ENCODE measurements around the gene PALB2. TPM values are rescaled to one million over a fixed set of nuclear protein-coding genes. Genes with fewer than 3 reads are reported as not detected.

The PALB2 gene
- total and polyA plus RNA-seq, 2 experiments from 2014 or later, result 24.2 to 34.0 TPM

DNA sequence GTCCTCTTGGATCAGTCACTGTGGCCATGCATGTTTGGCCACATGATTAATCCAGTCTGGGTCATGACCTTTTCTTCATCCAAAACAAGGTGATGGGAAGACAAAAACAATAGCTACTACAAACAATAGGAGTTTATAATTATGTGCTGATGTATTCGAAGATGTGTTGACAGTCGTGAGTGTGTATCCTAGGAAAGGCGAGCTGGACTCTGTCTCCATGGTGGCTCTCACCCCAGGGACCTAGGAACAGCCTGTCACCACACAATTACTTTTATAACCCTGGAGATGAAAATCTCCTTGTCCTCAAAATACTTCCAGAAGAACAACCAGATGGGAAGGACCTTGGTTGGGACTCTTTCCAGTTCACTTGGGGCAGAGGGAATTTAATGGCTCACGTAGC, 27.8 kb upstream of the PALB2 start:
- Mint-ChIP-seq H3K27me3 (ENCODE audit: insufficient read depth, low read depth, poor library complexity) (no peaks in the 10 kb centered on the region), H3K36me3 (ENCODE audit: low read depth) (peaks cover 47% of the 10 kb centered on the region), H3K4me3 (no peak overlapping the region), H3K4me1 (no peaks in the 10 kb centered on the region), H3K9me3 (no peaks in the 10 kb centered on the region), H3K27ac (no peak overlapping the region)
- H3K9me2 ChIP-seq (ENCODE audit: insufficient read depth), result no peaks in the 10 kb centered on the region
- no peaks in the 10 kb centered on the region for H3K79me2 ChIP-seq (replicated peaks; ENCODE audit: insufficient read depth)
- TF ChIP-seq POLR2AphosphoS5 (IDR thresholded peaks at IDR 0.05; ENCODE audit: low read depth), result no peak
- no peak for TF ChIP-seq ZNF114 (CRISPR knock-in tag; IDR thresholded peaks at IDR 0.05)
- TF ChIP-seq JUNB (IDR thresholded peaks at IDR 0.05; ENCODE audit: unreplicated experiment), result no peak
- no peaks in the 10 kb centered on the region for H3K4me1 ChIP-seq (ENCODE audit: insufficient read depth)
- no peaks in the 10 kb centered on the region for H3F3A ChIP-seq (replicated peaks; ENCODE audit: low read depth)
- H3K27me3 ChIP-seq (ENCODE audit: insufficient read depth), result no peaks in the 10 kb centered on the region
- no peak overlapping the region for H3K27ac ChIP-seq (ENCODE audit: low read depth)
- H3K4me2 ChIP-seq, result no peak overlapping the region
- H4K20me1 ChIP-seq (replicated peaks; ENCODE audit: insufficient read depth), result 0 out of 2 replicates have a peak, but pooled peaks cover 3% of the 10 kb centered on the region
- DNase-seq (ENCODE audit: low spot score) (no peak), ATAC-seq (no peak)
- H3K36me3 ChIP-seq (ENCODE audit: insufficient read depth), result peaks cover 15% of the 10 kb centered on the region; the same call in 1 of the 2 replicates
- no peak overlapping the region for H3K4me3 ChIP-seq
- no peak overlapping the region for H2AFZ ChIP-seq

DNA sequence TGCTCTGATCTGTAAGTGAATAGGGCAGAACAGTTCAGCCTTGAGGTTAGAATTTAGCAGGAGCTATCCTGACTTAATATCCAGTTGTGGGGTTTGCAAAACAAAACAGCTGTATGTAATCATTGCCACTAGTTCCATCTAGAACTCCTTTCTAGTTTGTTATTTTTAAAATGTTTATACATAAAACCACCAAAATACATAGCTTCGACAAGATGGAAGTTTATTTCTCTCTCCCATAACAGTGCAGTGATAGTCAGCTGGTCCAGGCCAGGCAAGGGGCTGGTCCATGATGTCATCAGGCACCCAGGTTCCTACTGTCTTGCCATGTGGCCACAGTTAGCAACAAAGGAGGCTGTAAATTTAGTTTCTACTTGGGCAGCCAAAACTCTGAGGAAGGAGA, 27.1 kb upstream of the PALB2 start:
- no peak overlapping the region for H2AFZ ChIP-seq
- no peaks in the 10 kb centered on the region for H3K79me2 ChIP-seq (replicated peaks; ENCODE audit: insufficient read depth)
- no peaks in the 10 kb centered on the region for H3K9me2 ChIP-seq (ENCODE audit: insufficient read depth)
- no peaks in the 10 kb centered on the region for H3K9me3 Mint-ChIP-seq
- no peaks in the 10 kb centered on the region for H3K27me3 Mint-ChIP-seq (ENCODE audit: insufficient read depth, low read depth, poor library complexity)
- H3K4me1 Mint-ChIP-seq, result no peaks in the 10 kb centered on the region
- no peak for DNase-seq (ENCODE audit: low spot score)
- TF ChIP-seq POLR2AphosphoS5 (IDR thresholded peaks at IDR 0.05; ENCODE audit: low read depth), result no peak
- TF ChIP-seq EZH2phosphoT487 (IDR thresholded peaks at IDR 0.05; ENCODE audit: unreplicated experiment), result no peak
- TF ChIP-seq JUNB (IDR thresholded peaks at IDR 0.05; ENCODE audit: unreplicated experiment), result no peak
- no peak overlapping the region for H3K27ac Mint-ChIP-seq
- no peak overlapping the region for H3K4me3 Mint-ChIP-seq
- H3K4me3 ChIP-seq, result no peak overlapping the region
- peaks cover 18% of the 10 kb centered on the region; the same call in 1 of the 2 replicates for H3K36me3 ChIP-seq (ENCODE audit: insufficient read depth)
- no peak overlapping the region for H3K4me2 ChIP-seq
- no peak overlapping the region for H3K27ac ChIP-seq (ENCODE audit: low read depth)
- no peak for ATAC-seq
- H3K27me3 ChIP-seq (ENCODE audit: insufficient read depth), result no peaks in the 10 kb centered on the region
- peaks cover 51% of the 10 kb centered on the region for H3K36me3 Mint-ChIP-seq (ENCODE audit: low read depth)
- H3K4me1 ChIP-seq (ENCODE audit: insufficient read depth), result no peaks in the 10 kb centered on the region
- H3F3A ChIP-seq (replicated peaks; ENCODE audit: low read depth), result no peaks in the 10 kb centered on the region
- H4K20me1 ChIP-seq (replicated peaks; ENCODE audit: insufficient read depth), result 0 out of 2 replicates have a peak, but pooled peaks cover 3% of the 10 kb centered on the region

DNA sequence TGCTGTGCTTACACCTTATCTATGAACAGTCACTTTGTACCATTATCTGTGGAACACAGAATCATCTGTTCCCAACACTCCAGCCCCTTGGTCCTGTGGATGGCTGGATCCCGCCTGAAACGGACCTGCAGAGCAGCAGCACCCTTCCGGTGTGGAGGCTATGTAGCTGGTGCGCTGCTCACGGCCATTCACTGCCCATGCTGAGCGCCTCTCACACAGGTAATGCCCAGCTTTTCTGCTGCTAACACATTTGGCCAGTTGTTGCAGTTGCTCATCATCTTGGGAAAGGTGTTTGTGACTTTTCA, 26.2 kb upstream of the PALB2 start:
- Mint-ChIP-seq H3K4me3 (no peak overlapping the region), H3K36me3 (ENCODE audit: low read depth) (peaks cover 50% of the 10 kb centered on the region), H3K27me3 (ENCODE audit: insufficient read depth, low read depth, poor library complexity) (no peaks in the 10 kb centered on the region), H3K4me1 (no peaks in the 10 kb centered on the region), H3K9me3 (no peaks in the 10 kb centered on the region), H3K27ac (no peak overlapping the region)
- Histone ChIP-seq H3K4me2 (no peak overlapping the region), H3K9me2 (ENCODE audit: insufficient read depth) (no peaks in the 10 kb centered on the region), H3K4me1 (ENCODE audit: insufficient read depth) (no peaks in the 10 kb centered on the region), H2AFZ (no peak overlapping the region), H3K36me3 (ENCODE audit: insufficient read depth) (peaks cover 18% of the 10 kb centered on the region; the same call in 1 of the 2 replicates), H3K79me2 (replicated peaks; ENCODE audit: insufficient read depth) (no peaks in the 10 kb centered on the region), H3K27me3 (ENCODE audit: insufficient read depth) (no peaks in the 10 kb centered on the region), H3K4me3 (no peak overlapping the region), H3F3A (replicated peaks; ENCODE audit: low read depth) (no peaks in the 10 kb centered on the region), H4K20me1 (replicated peaks; ENCODE audit: insufficient read depth) (0 out of 2 replicates have a peak, but pooled peaks cover 3% of the 10 kb centered on the region), H3K27ac (ENCODE audit: low read depth) (no peak overlapping the region)
- ATAC-seq, result no peak
- DNase-seq (ENCODE audit: low spot score), result no peak
- TF ChIP-seq POLR2AphosphoS5 (IDR thresholded peaks at IDR 0.05; ENCODE audit: low read depth) (no peak), ZNF114 (CRISPR knock-in tag; IDR thresholded peaks at IDR 0.05) (no peak), ZNF331 (CRISPR knock-in tag; IDR thresholded peaks at IDR 0.05; ENCODE audit: low read depth) (no peak), CREB1 (CRISPR knock-in tag; IDR thresholded peaks at IDR 0.05; ENCODE audit: low read depth) (no peak), EZH2 (IDR thresholded peaks at IDR 0.05; ENCODE audit: low read depth, unreplicated experiment) (no peak), JUNB (IDR thresholded peaks at IDR 0.05; ENCODE audit: unreplicated experiment) (no peak), EZH2phosphoT487 (IDR thresholded peaks at IDR 0.05; ENCODE audit: unreplicated experiment) (no peak)
- TF ChIP-seq, protein P1, sequence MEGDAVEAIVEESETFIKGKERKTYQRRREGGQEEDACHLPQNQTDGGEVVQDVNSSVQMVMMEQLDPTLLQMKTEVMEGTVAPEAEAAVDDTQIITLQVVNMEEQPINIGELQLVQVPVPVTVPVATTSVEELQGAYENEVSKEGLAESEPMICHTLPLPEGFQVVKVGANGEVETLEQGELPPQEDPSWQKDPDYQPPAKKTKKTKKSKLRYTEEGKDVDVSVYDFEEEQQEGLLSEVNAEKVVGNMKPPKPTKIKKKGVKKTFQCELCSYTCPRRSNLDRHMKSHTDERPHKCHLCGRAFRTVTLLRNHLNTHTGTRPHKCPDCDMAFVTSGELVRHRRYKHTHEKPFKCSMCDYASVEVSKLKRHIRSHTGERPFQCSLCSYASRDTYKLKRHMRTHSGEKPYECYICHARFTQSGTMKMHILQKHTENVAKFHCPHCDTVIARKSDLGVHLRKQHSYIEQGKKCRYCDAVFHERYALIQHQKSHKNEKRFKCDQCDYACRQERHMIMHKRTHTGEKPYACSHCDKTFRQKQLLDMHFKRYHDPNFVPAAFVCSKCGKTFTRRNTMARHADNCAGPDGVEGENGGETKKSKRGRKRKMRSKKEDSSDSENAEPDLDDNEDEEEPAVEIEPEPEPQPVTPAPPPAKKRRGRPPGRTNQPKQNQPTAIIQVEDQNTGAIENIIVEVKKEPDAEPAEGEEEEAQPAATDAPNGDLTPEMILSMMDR (conservative IDR thresholded peaks at IDR 0.05; ENCODE audit: low read depth in 2 of 2), result no peak
- TF ChIP-seq, protein P2, sequence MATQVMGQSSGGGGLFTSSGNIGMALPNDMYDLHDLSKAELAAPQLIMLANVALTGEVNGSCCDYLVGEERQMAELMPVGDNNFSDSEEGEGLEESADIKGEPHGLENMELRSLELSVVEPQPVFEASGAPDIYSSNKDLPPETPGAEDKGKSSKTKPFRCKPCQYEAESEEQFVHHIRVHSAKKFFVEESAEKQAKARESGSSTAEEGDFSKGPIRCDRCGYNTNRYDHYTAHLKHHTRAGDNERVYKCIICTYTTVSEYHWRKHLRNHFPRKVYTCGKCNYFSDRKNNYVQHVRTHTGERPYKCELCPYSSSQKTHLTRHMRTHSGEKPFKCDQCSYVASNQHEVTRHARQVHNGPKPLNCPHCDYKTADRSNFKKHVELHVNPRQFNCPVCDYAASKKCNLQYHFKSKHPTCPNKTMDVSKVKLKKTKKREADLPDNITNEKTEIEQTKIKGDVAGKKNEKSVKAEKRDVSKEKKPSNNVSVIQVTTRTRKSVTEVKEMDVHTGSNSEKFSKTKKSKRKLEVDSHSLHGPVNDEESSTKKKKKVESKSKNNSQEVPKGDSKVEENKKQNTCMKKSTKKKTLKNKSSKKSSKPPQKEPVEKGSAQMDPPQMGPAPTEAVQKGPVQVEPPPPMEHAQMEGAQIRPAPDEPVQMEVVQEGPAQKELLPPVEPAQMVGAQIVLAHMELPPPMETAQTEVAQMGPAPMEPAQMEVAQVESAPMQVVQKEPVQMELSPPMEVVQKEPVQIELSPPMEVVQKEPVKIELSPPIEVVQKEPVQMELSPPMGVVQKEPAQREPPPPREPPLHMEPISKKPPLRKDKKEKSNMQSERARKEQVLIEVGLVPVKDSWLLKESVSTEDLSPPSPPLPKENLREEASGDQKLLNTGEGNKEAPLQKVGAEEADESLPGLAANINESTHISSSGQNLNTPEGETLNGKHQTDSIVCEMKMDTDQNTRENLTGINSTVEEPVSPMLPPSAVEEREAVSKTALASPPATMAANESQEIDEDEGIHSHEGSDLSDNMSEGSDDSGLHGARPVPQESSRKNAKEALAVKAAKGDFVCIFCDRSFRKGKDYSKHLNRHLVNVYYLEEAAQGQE (IDR thresholded peaks at IDR 0.05; ENCODE audit: unreplicated experiment), result no peak

All from GM23338 (cell line).